CD4-positive, alpha-beta T cell treated with Interleukin-2 at 100 ng/mL for 4 hours (primary cell): ENCODE results near the gene TDRD10.

Source experiments
- DNase-seq: peaks from one replicate; pipeline ENCODE4 v3.0.0-alpha.2; 2020; ENCODE audit warnings: low spot score

TDRD10 gene, protein sequence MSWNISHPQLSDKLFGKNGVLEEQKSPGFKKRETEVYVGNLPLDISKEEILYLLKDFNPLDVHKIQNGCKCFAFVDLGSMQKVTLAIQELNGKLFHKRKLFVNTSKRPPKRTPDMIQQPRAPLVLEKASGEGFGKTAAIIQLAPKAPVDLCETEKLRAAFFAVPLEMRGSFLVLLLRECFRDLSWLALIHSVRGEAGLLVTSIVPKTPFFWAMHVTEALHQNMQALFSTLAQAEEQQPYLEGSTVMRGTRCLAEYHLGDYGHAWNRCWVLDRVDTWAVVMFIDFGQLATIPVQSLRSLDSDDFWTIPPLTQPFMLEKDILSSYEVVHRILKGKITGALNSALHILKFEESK

DNA sequence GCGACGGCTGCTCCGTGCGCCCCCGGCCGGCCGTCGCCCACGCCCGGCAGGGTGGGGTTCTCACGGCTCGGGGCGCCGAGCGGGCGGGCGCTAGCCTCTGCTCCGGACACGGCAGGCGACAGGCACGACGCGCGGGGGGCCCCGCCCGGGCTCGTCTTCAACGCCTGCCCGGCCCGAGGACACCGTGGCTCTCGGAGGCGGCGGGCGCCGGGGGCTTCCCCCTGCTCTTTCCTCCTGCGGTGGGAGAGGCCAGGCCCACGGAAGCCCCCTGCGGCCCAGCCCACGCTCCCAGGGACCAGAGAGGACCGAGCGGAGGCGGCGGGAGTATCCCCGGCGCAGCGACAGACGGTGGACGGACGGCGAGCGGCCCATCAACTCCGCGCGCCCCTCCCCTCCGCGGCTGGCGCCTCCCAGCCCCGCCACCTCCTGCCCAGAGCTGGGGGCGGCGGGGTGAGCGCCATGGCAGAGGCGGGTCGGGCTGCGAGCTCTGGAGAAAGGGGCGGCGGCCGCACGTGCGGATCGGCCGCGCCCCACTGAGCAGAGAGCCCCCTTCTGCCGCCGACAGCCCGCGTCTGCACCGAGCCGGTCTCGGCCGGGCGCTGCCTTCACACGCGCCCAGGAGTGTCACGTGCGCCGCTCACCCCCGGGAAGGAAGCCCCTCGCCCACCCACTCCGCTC lies at the start of gene TDRD10, which contains the start of gene SHE:
Gene TDRD10 (plus strand): TSS at position 154 of the 678 bp plus-strand sequence. CDS start 4,685 bp downstream, outside the sequence.
Gene SHE (minus strand): TSS at position 347 of the 678 bp plus-strand sequence. CDS start 386 bp downstream, outside the sequence.
- no peak for DNase-seq

DNA sequence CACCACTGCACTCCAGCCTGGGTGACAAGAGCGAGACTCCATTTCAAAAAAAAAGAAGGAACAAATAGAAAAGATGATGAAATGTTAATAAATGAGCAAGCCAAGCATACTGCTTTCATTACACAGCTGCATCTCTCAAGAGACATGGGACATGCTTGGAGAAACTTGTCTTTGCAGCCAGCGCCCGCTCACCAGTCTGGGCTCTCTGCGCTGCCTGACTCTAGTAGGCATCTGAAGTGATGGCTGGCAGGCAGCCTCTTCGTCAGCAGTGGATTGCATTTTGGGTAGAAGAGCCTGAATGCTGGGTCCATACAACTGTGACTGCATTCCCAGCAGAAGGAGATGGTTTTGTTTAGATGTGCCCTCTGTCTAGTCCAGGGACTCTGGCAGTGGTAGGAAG lies 48.9 kb upstream of the TDRD10 start:
- DNase-seq: no peak

DNA sequence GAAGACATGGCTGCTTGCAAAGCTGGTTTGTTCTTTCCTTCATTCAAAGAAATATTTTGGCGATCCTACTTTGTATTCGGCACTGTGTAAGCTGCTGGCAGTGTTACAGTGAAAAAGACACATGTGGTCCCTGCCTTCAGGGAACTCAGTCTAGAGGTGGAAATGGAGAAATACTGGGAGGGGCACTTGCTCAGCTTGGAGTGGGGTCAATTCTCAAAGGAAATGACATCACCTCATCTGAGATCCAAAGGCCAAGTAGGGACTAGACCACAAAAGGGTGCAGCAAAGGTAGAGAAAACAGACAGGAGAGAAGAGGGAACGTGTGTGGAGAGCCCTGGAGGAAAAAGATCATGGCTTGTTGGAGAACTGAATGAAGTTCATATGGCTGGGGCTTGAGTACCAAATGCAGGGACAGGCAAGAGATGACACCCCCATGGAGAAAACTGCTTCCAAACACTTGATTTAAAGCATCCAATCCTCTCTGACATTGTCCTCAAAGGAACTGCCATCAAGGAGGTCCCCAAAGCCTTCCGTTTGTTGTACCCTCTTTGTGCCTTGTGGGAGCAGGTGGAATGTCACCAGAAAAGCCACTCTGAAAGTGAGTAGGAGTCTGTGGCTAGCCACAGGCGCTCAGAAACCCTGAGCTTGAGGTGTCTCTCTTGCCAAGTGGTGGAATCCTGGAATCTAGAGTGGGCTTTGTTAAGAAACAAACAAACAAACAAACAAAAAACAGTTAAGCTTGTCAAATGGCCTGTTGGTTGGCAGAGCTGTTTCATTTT lies 48.3 kb upstream of the TDRD10 start:
- no peak for DNase-seq

DNA sequence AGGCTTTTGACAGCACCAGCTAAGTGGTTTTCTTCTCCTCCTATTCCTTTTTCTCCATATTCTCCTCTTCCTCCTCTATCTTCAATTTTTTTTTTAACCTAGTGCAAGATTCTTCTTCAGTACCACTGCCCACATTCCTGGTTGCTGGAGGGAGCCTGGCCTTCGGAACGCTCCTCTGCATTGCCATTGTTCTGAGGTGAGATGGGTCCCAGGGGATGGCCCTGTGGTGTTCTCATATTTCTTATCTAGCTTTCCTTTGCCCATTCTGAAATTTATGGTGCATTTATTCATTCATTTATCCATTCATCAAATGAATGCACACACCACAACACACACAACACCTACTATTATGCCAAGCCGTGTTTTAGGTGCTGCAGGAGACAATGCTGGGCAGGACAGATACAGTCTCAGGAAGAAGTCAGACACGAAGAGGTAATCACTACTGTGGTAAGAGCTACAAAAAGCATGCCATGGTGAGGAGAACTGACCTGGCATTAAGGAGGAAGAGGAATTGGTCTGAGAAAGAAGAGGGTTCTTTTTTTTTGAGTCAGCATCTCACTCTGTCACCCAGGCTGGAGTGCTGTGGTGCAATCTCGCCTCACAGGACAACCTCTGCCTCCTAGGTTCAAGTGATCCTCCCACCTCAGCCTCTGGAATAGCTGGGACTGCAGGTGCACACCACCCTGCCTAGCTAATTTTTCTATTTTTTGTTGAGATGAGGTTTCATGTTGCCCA lies 47.5 kb upstream of the TDRD10 start:
- DNase-seq: no peak

DNA sequence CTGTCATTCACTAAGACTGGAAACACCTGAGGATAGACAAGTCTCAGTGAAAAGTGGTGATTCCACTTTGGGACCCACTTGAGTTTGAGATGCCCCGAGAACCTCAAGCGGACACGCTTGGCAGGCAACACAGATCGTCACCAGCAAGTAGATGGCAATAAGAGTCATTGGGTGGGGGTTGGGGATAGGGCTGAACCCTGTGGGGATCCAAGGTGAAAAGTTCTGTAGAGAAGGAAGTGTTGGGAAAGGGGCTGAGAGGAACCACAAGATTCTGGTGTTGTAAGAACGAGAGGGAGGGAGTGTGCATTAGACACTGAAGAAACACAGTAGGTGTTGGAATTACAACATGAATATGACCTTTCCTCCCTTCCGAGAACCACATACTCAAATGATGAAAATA lies 45.4 kb upstream of the TDRD10 start:
- no peak for DNase-seq

DNA sequence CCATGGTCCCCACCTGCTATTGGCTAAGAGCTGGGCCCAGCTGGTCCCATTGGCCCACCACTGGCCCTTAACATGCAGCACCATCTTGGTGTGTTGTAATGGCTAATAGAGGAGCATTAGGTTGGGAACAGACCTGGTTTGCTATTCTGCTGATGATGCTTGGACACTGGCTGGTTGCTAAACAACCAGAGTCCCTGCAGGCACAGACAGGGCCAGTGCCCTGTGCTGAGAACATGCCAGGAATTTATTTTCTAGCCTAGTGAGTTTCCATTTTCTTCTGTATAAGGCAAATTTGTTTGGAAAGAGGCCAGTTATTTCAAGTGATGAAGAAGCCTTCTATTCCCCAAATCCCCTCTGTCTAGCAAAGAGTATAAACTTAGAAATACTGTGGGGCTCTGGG lies 42.9 kb upstream of the TDRD10 start:
- no peak for DNase-seq

DNA sequence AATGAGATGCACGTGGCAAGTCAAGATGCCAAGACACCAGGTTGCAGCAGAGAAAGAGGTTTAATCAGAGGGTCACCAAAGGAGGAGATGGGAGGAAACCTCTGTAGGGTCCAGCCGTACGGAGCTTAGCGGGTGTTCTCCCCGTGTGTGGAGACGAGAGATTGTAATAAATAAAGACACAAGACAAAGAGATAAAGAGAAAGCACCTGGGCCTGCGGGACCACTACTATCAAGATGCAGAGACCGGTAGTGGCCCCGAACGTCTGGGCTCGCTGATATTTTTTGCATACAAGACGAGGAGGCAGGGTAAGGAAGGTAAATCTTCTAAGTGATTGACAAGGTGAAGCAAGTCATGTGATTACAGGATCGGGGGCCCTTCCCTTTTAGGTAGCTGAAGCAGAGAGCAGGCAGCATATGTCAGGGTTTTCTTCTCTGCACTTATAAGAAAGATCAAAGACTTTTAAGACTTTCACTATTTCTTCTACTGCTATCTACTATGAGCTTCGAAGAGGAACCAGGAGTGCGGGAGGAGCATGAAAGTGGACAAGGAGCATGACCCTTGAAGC lies 41.2 kb upstream of the TDRD10 start:
- DNase-seq: no peak

DNA sequence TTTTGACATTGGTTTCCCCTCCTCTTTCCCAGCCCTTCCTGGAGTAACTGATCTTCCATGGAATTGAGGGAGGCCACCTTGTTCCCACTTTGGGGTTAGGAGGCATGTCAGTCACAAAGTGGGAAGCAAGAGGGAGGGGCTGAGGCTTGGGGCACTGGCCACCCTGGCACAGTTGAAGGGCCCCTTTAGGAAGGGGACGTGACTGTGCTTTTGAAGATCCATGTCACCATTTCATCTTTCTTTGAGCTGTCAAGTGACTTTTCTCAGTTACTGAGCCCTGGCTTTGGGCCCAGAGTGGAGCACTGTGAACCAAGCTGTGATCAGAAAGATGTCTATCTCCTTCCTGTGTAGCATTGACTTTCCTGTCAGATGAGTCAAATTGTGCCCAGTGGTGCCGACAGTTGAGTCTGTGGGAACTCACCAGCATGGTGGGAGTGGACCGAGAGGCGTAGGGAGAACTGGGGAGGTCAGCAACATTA lies 38.5 kb upstream of the TDRD10 start:
- DNase-seq: peak; percentile 85

DNA sequence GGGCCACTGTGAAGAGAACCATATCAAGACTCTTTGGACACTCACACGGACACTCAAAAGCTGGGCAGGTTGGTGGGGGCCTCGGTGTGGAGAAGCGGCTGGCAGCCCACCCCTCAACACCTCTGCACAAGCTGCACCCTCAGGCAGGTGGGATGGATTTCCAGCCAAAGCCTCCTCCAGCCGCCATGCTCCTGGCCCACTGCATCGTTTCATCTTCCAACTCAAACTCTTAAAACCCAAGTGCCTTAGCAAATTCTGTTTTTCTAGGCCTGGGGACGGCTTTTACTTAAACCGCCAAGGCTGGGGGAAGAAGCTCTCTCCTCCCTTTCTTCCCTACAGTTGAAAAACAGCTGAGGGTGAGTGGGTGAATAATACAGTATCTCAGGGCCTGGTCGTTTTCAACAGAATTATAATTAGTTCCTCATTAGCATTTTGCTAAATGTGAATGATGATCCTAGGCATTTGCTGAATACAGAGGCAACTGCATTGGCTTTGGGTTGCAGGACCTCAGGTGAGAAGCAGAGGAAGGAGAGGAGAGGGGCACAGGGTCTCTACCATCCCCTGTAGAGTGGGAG lies 36.3 kb upstream of the TDRD10 start:
- DNase-seq: no peak

DNA sequence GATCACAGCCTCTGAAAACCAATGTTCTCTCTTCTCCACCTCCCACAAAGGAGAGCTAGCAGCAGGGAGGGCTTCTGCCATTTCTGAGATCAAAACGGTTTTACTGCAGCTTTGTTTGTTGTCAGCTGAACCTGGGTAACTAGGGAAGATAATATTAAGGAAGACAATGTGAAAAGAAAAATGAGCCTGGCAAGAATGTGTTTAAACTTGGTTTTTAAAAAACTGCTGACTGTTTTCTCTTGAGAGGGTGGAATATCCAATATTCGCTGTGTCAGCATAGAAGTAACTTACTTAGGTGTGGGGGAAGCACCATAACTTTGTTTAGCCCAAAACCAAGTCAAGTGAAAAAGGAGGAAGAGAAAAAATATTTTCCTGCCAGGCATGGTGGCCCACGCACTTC lies 35.8 kb upstream of the TDRD10 start:
- DNase-seq: no peak

DNA sequence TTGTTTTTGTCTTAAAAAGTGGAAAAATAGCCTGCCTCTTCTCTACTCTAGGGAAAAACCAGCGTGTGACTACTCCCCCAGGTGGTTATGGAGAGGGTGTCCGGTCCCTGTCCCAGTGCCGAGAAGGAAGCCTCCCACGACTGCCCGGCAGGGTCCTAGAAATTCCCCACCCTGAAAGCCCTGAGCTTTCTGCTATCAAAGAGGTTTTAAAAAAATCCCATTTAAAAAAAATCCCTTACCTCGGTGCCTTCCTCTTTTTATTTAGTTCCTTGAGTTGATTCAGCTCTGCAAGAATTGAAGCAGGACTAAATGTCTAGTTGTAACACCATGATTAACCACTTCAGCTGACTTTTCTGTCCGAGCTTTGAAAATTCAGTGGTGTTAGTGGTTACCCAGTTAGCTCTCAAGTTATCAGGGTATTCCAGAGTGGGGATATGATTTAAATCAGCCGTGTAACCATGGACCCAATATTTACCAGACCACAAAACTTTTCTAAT lies 35.0 kb upstream of the TDRD10 start:
- peak; percentile 28 for DNase-seq

DNA sequence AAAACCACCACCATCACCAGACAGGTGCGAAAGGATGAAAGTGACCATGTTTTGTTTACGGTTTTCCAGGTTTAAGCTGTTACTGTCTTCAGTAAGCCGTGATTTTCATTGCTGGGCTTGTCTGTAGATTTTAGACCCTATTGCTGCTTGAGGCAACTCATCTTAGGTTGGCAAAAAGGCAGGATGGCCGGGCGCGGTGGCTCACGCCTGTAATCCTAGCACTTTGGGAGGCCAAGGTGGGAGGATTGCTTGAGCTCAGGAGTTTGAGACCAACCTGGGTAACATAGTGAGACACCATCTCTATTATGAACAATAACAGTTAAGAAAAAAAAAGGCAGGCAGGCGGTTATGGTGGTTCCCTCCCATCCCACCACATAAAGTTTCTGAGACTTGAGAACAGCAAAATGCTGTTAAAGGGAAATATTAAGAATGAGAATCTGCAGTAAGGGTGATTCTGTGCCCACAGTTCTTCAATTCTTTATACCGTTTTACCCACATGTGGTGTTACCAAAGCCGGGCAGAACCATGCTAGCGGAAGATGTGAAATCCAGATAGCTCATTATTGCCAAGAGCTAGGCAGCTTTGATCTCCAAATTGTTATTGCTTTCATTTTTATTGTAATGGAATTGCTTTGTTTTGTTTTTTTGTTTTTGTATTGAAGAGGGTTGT lies 34.5 kb upstream of the TDRD10 start:
- DNase-seq: peak; percentile 38

DNA sequence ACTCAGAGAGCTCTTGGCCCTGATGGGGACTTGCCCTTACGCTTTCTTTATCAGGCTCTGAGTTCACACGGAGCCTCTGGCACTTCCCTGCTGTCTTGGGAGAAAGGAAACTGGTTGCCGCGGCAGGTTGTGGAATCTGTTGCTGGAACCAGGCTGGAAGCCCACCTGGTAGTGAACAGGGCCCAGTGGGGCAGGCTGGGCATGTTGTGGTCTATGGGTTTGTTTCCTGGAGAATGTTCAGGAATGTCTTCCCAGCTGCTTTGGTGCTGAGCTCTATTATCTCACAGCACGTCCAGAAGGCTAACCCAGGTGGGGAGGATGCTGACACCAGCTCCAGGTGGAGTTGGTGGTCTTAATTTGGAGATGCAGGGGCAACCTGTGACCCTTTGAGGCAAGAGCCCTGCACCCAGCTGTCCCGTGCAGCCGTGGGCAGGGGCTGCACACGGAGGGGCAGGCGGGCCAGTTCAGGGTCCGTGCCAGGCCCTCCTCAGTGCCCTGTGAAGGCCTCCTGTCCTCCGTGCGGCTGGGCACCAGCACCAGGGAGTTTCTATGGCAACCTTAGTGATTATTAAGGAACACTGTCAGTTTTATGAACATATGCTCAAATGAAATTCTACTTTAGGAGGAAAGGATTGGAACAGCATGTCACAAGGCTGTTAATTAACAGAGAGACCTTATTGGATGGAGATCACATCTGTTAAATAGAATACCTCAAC lies 33.3 kb upstream of the TDRD10 start:
- no peak for DNase-seq

DNA sequence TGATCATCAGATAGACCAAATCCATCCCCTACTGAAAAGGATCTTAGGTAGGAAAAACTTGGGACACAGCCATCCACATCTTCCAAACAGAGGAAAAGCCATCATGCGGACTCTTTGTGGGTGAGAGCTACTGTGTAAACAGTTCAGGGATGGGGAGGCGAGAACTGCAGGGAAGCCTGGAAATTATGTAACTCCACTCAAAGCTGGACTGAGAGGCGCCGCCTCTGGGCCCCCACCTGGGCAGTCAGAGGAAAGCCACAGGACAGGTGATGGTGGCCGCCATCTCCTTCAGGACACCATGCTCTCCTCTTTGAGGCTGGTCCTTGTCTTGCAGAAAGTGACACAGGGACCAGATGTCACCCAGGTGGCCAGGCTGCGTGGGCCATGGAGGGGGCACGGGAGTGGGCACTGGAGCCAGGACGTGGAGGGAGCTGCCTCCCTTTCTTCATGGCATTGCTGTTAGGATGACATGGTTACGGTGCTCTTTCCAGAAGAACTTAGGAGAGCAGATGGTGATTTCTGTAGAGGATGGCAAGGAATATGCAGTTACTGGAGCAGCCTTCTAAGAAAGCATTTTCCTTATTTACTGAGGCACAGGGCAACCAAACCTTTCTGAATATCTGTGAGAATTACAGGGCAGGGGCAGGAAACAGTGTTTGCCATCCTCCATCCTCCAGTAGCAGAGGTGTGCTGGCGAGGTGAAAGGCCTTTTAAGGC lies 32.0 kb upstream of the TDRD10 start:
- DNase-seq: no peak

DNA sequence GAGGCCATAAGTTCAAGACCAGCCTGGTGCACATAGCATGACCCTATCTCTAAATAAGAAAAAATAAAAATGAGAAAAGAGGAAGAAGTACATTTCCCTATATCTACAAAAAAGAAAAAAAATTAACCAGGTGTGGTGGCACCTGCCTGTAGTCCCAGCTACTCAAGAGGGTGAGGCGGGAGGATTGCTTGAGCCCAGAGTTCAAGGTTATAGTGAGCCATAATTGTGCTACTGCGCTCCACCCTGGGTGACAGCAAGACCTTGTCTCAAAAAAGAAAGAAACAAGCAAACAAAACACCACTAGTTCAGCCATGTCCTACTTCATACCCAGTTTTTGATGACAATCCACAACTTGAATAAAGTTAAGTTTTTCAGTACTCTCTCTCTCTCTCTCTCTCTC lies 30.7 kb upstream of the TDRD10 start:
- DNase-seq: no peak

DNA sequence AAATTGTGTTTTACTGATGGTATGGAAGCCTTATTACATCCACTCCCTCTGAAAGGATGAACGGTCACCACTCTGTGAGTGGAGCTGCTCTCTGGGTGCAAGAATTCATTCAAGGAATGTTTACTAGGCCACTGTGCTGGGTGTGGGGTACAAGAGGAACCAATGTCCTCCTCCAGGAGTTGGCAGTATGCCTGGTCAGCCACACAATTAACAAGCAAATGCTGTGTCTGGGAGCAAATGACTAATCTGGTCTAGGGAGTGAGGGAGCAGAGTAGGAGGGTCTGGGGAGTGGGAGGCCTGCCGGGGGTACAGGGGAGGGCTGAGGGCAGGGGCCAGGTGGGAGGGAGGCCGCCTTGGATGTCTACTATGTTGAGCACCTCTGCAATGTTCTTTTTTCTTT lies 27.2 kb upstream of the TDRD10 start:
- DNase-seq: no peak

DNA sequence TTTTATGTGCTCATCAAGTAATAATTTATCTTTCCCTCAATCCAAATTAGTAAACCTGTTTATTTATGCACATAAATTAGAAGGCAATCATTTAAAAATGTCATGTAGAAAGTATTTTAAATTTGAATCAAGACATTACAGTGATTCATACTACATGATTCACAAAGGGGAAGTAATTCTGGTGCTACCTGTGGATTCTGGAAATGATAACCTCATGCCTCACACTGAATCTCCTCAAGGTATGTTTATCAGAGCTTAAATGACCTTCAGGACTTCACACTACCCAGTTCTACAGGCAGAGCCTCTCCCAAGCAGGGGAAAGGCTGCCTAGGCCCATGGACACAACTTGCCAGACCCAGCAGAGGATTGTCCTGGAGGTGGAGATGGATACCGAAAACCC lies 25.2 kb upstream of the TDRD10 start:
- DNase-seq: no peak

DNA sequence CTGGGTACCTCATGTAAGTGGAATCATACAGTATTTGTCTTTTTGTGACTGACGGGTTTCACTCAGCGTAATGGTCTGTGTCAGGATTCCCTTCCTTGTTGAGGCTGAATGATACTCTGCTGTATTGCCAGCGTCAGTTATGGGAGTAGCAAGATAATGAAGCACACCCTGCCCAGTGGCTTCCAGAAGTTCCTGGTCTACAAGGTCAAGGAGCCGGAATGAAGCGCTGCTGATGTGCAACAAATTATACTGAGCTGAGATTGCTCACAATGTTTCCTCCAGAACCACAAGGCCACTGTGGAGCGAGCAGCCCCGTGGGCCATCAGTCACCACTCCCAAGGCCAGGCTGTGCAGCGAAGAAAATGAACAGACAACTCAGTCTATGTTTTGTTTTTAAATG lies 24.0 kb upstream of the TDRD10 start:
- DNase-seq: no peak

DNA sequence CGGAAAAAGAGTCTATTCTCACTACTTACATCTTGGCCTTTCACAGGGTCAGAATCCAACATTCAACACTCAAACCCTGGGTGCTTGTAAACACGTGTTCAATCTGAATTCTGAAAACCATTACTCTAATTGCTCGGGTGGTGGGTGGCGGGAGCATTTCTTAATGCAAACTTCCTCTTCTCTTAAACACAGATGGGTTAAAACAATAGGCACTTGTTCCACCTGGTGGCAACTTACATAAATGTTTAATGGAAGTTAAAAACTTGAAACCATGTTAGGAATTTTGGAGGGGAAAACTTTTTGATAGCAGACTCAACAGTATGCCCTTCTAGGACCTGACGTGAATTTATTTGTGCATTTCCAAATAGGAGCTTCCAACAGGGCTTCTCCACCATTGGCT lies 23.4 kb upstream of the TDRD10 start:
- DNase-seq: peak; percentile 42
